HG03378 (cell line): ENCODE measurements around the gene SIRPA.

Source experiments
- ATAC-seq: cut with Tn5 transposase; IDR thresholded peaks from one replicate; pipeline ENCODE4 v1.9.1; 2021; ENCODE audit warnings: mild to moderate bottlenecking, moderate library complexity; ENCODE audit not compliant: unreplicated experiment

SIRPA gene

DNA sequence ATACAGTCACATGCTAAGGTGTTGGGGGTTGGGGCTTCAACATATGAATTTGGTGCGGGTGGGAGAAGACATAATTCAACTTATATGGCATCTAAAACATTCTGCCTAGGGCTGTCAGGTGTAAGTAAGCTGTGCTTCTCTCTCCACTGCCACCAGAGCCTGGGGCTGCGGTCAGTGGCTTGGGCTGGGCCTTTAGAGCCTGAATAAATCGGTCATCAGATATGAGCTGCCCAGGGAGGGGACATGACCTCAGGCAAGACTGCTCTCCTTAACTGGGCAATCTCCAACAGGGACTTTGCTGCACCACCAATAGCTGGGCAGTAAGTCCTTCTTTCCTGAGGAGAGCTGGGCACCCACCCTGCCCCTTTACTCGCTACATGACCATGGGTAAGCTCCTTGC, 24.9 kb upstream of the SIRPA start:
- no peak for ATAC-seq

DNA sequence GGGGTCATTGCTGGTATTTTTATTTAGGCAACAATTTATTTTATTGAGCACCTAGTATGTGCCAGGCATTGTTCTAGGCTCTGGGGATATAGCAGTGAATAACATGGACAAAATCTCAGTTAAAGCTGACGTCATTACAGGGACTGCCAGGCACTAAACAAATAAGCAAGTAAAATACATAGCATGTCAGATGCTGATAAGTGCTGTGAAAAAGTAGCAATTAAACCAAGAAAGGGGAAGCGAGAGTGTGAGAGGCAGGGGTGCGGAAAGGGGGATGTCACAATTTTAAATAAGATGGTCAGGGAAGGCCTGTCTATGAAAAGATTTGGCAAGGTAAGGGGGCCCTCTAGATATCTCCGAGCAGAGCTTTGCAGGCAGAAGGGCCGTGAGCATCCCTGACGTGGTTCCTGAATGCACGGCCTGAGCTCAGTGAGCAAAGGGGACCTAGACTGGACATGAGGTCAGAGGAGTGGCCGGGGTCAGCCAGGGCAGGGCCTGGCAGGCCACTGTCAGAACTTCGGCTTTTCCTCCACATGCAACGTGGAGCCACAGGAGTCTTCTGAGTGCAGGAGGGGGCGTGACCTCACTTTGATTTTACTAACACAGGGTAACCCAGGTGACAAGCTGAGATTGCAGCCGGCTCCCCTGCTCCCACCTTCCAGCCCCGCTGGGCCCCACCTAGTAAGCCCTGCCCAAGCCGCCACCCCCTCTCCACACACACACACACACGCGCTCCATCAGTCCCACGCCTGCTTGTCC, 24.2 kb upstream of the SIRPA start:
- peak; percentile 62 for ATAC-seq

DNA sequence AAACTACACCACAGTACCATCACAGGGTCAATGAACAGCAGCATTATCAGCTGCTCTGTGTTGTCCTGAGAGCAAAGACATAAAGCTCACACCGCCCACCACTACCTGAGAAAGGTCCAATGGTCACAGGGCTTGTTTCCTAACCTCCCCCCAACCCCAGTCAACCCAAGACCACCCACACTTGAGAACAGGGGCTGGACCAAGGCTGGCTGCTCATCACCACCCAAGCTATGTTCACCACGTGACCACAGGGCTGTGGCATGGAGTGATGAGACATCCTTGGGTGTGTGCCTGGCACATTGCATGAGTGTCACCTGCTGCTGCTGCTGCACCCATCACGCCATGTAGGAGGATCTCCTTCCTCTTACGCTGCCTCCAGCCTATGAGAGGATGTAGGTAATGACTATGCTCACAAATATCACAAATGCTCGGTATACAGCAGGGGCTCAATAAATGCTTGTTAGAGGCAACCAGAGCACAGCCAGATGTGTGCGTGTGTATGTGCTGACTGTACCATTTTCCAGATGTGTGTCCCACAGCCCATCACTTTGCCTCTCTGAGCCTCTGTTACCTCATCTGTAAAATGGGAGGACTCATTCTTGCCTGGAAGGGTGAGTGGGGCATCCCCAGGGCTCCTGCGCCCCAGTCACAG, 23.3 kb upstream of the SIRPA start:
- ATAC-seq = peak; percentile 39

DNA sequence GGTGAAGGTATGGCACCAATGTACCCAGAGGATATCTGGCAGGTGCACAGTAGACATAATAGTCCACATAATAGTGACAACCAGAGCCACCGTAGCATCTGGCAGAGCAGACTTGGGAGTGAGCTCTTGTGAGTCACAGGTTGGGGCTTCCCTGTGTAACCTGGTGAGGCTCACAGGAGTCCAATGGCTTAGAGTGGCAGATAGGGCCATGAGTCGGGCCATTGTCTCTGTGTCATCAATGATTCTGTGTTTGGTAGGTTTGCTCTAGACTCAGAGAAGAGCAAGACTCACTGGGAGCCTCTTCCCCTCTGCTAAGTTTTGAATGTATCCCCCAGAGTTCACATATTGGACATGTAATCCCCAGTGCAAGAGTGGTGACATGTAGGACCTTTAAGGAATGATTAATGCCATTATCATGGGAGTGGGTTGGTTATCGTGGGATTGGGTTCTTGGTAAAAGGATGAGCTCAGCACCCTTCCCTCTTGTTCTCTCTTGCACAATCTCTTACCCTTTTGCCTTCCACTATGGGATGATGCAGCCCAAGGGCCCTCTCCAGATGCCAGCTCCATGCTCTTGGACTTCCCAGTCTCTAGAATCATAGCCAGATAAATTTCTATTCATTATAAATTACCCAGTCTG, 22.6 kb upstream of the SIRPA start:
- no peak for ATAC-seq

DNA sequence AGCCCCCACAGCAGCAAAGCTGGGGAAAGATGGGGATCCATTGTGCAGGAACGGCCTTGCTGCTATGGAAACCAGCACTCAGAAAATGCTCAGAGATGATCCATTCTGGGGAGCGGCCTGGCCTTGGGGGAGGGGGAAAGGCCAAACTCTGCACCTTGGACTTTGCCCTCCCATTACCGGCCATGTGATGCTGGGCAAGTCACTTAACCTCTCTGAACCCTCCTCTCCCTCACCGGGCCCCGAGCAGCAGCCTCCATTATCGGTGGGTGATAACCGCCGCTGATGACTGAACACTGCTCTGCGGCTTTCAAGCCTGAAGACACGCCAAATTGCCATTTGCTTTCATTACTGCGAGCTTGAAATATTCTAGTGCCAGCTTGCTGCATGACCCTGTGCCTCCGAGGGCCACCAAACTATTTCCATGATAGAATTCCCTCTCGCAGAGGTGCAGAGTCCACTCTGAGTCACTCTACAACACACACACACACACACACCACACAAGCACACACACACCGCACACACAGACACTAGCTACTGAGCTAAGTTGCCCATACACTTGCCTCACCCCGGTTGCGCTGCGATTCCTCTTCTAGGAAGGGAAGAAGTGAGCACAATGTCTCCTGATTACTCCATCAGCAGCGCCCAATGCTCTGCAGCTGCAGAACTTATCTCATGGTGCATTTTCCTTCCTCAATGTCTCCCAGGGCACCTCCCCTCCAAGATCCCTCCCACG, 20.6 kb upstream of the SIRPA start:
- ATAC-seq = no peak

DNA sequence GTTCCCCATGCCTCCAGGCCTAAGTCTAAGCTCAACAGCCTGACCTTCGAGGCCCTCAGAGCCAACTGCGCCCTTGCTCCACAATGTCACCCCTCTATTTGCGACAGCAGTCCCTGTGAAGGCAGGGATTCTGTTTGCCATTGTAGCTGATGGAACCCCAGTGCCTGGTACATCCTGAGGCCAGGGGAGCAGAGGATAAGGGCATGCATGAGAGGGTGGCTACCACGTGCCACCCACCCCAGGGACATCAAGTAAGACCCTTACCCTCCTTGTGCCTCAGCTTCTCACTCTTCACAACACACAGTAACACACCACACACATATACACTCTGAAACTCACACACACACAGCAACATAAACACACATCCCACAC, 20.0 kb upstream of the SIRPA start:
- no peak for ATAC-seq

DNA sequence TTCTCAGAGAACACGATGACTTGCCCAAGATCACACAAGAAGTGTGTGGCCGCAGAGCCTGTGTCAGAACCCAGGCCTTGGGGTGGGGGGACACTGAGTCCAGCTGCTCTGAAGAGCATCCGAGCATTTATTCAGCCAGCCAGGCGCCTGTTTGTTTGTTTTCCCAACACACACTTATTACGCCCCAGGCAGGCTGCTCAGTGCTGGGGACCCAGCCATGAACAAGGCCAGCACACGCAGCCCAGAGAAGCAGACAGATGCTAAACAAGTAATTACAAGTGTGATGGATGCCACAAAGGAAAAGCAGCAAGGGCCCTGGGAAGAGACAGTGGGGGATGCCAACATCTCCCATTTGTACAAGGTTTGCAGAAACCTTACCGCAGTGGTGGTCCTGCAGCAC, 19.4 kb upstream of the SIRPA start:
- ATAC-seq = no peak

DNA sequence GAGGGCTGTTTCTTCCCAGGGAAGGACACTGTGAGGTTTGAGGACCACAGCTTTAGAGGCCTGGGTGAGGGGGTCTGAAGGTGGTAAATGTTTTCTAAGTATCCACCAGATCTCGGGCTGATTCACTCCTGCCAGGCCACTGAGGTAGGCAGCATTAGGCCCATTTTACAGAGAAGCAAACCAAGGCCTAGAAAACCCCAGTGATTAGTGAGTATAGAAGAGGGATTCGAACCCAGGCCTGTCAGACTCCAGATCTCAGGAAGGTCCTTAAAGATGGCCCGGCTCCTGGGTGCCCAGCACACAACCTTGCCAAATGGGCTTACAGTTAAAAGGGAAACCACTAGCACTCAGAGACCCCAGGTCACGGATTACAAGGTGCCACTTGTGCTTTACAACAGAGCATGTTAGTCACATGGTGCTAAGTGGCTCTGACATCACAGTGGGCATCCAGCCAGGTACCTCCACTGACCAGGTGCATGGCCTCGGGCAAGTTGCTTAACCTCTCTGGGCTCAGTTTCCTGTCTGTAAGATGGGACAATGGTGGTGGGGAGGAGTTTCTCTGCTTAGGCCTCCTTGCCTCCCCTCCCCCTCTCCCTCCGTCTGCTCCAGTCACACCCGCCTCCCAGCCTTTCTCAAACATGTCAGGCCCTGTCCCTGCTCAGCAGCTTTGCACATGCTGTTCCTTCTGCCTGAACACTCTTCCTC, 18.8 kb upstream of the SIRPA start:
- no peak for ATAC-seq

DNA sequence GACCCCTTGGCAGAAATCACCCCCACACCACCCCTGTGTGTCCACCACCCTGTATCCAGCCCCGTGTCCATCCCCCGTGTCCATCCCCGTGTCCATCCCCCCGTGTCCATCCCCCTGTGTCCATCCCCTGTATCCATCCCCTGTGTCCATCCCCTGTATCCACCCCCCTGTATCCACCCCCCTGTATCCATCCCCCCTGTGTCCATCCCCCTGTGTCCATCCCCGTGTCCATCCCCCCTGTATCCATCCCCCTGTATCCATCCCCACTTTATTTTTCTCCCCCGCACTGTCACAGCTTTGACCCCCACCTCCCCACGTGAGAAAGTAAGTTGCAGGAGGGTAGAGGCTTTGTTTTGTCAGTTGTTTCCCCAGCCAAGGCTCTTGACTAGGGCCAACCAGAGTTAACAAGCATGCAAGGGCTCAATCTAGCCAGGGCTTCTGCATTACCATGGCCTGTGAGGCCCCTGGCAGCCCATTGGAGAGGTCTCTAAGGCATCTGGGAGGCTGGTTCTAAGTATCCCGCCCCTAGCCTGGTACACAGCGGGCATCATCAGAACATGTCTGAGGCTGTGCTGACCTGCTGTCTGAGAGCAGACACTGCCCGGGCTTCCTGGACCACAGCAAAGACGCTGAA, 18.1 kb upstream of the SIRPA start:
- ATAC-seq = no peak

DNA sequence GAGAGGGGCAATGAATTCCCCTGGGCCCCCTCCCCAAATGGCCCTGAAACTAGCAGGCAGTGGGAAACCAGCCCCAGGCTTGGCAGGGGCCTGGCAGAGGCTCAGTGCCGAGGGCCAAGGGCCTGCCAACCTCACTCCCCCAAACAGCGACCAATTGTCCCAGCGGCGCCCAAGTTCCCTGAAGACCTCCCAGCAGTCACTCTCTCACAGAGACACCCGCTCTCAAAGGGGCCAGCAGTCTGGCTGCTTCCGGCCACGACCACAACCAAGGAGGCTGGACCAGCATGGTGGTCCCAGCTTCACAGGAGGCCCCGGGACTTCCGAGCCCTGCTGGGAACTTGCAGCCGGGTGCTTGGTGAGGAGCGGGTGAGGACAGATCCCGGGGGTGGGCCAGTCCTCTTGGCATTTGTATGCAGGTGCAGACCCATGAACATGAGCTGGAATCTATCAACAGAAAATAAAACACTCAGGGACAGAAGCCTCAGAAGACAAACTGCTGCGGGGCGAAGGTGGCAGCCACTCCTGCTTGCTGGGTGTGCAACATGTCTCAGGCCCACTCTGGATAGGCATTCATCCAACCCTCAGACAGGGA, 17.5 kb upstream of the SIRPA start:
- no peak for ATAC-seq

DNA sequence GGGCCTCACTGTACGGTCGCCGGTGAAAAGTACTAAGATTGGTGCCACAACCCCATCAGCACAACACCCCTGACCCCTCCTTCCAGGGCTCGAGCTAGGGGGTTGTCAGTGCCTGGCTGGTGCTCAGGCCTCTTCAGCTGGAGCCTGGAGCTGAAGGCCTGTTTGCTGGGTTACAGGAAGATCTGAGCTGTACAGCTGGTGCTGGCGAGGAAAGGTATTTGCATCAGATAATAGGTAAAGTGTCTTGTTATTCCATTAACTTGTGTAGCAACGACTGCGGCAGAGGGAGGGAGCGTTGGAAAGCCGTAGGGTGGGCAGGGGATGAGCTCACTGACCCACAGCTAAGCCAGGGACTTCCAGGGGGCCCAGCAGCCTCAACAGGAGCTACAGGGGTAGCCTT, 15.8 kb upstream of the SIRPA start:
- no peak for ATAC-seq

DNA sequence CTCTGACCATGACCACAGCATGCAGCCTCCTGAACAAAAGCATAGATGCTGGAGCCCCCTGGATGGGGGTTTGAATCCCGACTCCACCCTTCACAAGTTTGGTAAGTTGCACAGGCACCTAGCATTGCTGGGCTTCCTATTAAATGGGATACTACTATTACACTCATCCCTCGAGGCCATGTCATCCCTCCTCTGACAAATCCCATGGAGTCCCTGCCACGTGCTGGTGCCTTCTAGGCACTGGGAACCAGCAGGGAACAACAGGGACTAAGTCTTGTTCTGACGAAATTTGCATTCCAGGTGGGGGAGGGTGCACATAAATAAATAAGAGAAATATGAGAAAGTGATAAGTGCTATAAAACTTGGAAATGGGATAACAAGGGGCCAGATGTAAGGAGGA, 15.3 kb upstream of the SIRPA start:
- no peak for ATAC-seq

DNA sequence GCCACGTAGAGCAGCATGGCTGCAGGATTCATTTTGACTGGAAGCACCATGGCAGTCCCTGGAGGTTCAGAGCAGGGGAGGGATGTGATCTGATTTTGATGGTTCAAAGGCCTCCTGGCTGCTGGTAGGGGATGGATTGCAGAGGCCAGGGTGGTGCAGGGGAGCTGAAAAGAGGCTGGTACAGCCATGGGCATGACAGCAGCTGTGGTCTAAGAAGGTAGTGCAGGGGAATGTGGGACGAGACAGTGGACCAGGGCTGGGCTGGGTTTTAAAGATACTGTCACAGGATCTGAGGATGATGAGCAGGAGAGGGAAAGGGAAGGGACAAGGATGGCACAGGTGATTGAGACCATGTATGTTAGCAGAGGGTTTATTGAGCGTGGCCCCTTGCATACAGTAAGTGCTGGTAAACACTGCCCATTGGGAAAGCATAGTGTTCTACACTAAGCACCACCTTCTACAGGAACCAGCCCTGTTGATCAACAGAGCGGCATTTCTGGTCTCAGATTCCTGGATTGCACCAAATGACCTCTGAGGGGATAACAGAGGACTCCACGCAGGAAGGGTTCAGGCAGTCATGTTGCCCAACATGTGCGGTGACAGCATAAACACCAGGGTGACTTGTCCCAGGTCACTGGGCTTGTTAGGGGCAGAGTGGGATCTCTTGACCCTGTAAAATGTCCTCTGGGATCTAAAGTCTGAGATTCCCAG, 14.5 kb upstream of the SIRPA start:
- ATAC-seq = no peak

DNA sequence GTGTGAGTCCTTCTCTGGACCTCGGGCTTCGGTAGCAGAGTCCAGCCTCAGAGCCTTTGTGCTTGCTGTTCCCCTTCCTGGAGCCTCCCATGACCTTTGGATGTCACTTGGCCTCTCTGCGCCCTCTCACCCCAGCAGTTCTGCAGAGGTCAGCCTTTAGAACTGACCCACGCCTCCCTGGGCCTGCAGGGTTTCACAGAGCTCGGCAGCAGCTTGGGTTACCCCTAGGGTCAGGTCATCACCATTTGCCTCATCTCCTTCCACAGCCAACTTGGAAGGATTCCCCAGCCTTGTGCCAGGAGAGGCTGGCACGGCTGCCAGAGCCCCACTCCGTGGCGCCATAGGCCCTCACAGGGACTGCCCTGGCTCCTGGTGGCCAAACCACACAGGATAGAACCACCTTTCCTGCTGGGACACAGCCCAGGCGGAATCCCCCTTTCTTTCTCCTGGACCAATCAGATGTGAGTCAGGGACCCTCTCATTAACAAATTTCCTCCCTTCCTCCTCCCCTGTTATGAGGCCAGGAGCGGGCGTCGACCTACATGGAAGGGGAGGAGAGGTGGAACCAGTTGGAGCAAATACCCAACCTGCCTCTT, 13.9 kb upstream of the SIRPA start:
- ATAC-seq = no peak

DNA sequence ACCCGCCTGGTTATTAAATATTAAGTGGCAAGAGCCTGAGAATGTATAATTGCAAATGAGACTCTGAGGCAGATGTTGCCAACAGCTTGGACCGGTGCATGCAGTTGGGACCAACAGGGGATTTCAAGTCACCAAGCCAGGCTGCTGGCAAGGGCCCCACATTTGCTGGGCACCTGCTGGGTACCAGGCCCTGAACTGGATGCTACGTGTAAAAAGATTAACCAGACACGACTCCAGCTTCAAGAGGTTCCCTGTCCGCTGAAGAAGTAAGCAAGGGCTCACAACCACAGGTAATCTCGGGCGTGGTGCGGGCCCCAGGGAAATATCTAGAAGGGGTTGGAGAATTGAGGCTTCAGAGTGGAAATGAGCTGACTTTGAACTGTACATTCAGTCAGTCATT, 13.2 kb upstream of the SIRPA start:
- no peak for ATAC-seq

DNA sequence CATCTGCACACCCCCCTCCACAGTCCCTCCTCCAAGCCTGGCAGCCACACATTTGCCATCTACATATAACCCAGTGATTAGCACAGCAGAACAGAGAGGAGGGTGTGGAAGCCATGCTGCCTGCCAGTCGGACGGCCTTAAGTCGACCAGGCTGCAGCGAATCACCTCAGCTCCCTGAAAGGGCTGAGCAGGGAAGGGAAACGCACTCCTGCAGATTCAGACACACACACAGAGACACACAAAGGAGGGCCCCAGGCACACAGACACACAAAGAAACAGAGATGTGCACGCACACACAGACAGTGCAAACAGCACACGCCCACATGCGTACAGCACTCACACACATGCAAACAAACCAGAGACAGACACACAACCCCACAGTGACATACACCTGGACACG, 11.2 kb upstream of the SIRPA start:
- ATAC-seq = no peak

DNA sequence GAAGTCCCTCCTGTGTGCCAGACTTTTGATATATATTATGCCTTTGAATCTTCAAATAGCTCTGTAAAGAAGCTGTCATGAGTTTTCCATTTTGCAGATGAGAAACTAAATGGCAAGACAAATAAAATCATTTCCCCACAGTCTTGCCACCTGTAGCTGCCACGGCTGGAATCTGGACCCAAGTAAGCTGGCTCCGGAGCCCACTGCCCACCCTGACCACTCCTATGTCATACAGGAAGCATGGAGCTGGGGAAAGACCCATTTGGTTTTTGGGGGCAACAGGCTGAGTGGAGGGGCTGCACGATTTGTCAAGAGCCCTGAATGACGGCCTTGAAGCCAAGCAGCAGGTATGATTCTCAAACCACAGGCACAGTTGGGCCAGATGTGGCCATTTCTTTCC, 10.0 kb upstream of the SIRPA start:
- ATAC-seq = no peak

DNA sequence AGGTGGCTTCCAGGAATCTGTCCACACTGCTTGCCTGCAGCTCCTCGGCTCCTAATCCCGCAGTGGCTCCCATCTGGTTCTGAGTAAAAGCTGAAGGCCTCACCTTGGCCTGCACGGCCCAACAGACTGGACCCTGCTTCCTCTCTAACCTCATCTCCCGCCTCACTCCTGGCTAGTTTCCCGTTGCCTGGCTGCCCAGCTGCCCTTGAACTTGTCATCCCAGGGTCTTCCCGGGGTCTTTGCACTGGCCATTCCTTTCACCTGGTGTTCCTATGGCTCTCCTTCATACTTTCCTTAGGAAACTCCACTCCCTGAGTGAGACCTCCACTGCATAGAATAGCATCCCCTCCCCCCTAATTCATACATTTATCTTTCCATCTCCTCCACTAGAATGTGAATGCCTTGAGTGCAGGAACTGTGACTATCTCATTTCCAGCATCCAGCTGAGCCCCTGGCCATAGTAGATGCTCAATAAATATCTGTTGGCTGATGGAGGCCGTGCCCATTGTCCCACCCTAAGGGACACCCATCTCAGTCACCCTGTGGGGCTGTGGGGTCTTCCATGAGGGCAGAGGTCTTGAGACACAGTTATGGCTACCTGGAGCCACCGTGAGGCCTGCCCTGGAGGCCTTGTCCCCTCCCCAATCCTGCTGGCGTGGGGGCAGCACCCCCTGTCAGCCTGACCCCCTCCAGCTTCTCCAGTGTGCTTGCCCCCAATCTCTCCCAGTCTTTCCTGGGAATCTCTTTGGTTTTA, 9.1 kb upstream of the SIRPA start:
- ATAC-seq = no peak

DNA sequence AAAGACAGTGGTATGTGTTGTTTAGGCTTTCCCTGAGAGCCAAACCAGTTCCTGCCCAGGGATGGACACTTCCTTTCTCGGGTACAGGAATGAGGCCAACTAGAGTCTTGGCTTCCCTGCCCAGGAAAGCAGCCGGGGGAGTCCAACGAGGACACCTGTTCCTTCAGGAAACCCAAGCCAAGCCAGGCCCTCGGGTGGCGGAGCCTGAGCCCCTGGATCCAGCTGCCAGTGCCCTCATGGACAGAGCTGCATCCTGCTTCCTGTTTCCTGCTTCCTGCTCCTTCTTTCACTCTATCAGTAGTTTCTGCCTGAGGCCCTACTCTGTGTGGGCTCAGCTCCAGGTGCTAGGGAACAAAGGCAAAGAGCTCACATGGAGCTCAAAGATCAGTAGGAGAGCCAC, 7.9 kb upstream of the SIRPA start:
- no peak for ATAC-seq
